ENCODE measurements around the gene SNX4. TPM values are rescaled to one million over a fixed set of nuclear protein-coding genes. Genes with fewer than 3 reads are reported as not detected.

SNX4 gene
- total and polyA plus RNA-seq, 2 donors (not counting 1 experiment from before 2014, with no cell fraction given), result 4.4 to 26.1 TPM

DNA sequence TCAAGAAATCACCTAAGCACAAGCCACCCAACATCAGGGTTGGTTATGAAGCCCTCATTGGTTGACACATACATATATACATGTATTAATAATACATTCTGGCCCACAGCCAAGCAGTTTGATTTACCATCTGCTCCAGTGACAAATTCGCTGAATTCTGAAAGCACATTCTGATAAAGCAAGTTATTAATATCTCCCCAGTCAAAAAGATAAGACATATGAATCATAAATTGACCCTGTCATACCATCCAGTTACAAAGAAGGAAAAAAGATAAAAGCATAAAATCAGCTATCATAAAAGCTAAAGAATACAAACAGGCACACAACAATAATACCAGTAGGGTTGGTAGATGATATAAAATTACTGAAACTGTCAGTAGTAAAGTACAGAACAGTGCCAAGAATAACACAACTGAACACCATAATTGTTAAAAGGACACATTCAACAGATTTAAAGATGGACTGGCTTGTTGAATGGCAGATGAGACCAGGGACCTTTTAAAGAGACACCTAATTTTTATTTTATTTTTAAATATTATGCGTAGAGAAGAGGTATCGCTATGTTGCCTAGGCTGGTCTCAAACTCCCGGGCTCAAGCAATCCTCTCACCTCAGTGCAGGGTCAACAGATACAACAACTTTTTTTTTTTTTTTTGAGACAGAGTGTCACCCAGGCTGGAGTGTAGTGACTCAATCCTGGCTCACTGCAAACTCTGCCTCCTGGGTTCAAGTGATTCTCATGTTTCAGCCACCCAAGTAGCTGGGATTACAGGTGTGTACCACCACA is 7.7 kb downstream of the SNX4 start:
- TF ChIP-seq, protein P1, sequence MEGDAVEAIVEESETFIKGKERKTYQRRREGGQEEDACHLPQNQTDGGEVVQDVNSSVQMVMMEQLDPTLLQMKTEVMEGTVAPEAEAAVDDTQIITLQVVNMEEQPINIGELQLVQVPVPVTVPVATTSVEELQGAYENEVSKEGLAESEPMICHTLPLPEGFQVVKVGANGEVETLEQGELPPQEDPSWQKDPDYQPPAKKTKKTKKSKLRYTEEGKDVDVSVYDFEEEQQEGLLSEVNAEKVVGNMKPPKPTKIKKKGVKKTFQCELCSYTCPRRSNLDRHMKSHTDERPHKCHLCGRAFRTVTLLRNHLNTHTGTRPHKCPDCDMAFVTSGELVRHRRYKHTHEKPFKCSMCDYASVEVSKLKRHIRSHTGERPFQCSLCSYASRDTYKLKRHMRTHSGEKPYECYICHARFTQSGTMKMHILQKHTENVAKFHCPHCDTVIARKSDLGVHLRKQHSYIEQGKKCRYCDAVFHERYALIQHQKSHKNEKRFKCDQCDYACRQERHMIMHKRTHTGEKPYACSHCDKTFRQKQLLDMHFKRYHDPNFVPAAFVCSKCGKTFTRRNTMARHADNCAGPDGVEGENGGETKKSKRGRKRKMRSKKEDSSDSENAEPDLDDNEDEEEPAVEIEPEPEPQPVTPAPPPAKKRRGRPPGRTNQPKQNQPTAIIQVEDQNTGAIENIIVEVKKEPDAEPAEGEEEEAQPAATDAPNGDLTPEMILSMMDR (IDR thresholded peaks at IDR 0.05), result no peak
- no peak for TF ChIP-seq EZH2 (IDR thresholded peaks at IDR 0.05; ENCODE audit: borderline replicate concordance, insufficient read depth, low read depth, low read length, poor library complexity, severe bottlenecking)

More for the DNA sequence above, 7.7 kb downstream of the SNX4 start:
- Histone ChIP-seq H2AFZ (ENCODE audit: insufficient read depth, low read depth, low read length, poor library complexity, severe bottlenecking) (no peak overlapping the region), H3K4me1 (ENCODE audit: control insufficient read depth in 2 of 2, insufficient read depth in 2 of 2, low read length in 2 of 2) (peaks cover 6 to 9% of the 10 kb centered on the region in 2 donors), H3K4me3 (ENCODE audit: control extremely low read depth in 1 of 5, extremely low read depth in 1 of 5, insufficient read depth in 1 of 5, low read depth in 2 of 5, low read length in 4 of 5) (no peak overlapping the region), H3K9ac (ENCODE audit: low read length) (no peak overlapping the region), H4K20me1 (ENCODE audit: control insufficient read depth, insufficient read depth, low read length, poor library complexity, severe bottlenecking) (peaks cover 9% of the 10 kb centered on the region), H3K27me3 (replicated peaks in 1 of 4; ENCODE audit: control extremely low read depth in 1 of 4, control insufficient read depth in 3 of 4, insufficient read depth in 4 of 4, low read length in 3 of 4) (no peaks in the 10 kb centered on the region), H3K9me3 (ENCODE audit: control extremely low read depth in 1 of 3, control insufficient read depth in 2 of 3, insufficient read depth in 1 of 3, low read length in 2 of 3) (peaks cover 2 to 23% (median 10%) of the 10 kb centered on the region in 3 donors), H3K36me3 (replicated peaks in 1 of 2; ENCODE audit: control extremely low read depth in 1 of 2, control insufficient read depth in 1 of 2, extremely low read depth in 1 of 2, insufficient read depth in 2 of 2, low read length in 1 of 2) (peaks cover 4 to 12% of the 10 kb centered on the region in 2 experiments), H3K79me2 (ENCODE audit: control insufficient read depth, insufficient read depth, low read length) (peaks cover 66% of the 10 kb centered on the region), H3K27ac (ENCODE audit: low read length in 2 of 2) (peak overlapping the region in 1 of 2 donors; percentile 65), H3K4me2 (replicated peaks; ENCODE audit: low read depth, low read length, poor library complexity, severe bottlenecking) (no peak overlapping the region)
- Mint-ChIP-seq H3K4me1 (peaks cover 31% of the 10 kb centered on the region), H3K27me3 (no peaks in the 10 kb centered on the region), H3K27ac (no peak overlapping the region), H3K4me3 (no peak overlapping the region), H3K9me3 (ENCODE audit: insufficient read depth) (peaks cover 2% of the 10 kb centered on the region)
- ChIA-PET CTCF (interaction anchor here (1.0 kb wide), 1 partner anchor 70 kb away, joined by 3 read pairs; no protein-coding TSS in a partner anchor), POLR2A (no interaction called here)
- ATAC-seq (ENCODE audit: low read depth) (no peak), DNase-seq (no peak)
- 50% methylated on average over 2 of the region's 4 CpGs for WGBS (ENCODE audit: insufficient coverage)
- intact Hi-C loops (cut with micrococcal nuclease), result no loop called here
